ENCODE data around the gene DDX56.

DDX56 gene

GRCh38 chr7:44534501-44534900 lies 39.2 kb downstream of the DDX56 start:
- H2AFZ ChIP-seq (ENCODE audit: low read length) = no peak overlapping the region

GRCh38 chr7:44534087-44534486 lies 39.6 kb downstream of the DDX56 start:
- Histone ChIP-seq H4K20me1 (ENCODE audit: insufficient read depth, low read length, poor library complexity, severe bottlenecking) (no peaks in the 10 kb centered on the region), H3K4me1 (ENCODE audit: insufficient read depth, low read length, poor library complexity, severe bottlenecking) (no peaks in the 10 kb centered on the region), H3K9ac (ENCODE audit: low read depth, low read length, poor library complexity, severe bottlenecking) (no peak overlapping the region), H2AFZ (ENCODE audit: low read length) (no peak overlapping the region), H3F3A (ENCODE audit: low read depth) (no peaks in the 10 kb centered on the region), H3K79me2 (ENCODE audit: insufficient read depth, low read length) (no peaks in the 10 kb centered on the region), H3K4me2 (ENCODE audit: low read depth, low read length, poor library complexity, severe bottlenecking) (no peak overlapping the region), H3K9me2 (replicated peaks; ENCODE audit: low read depth, low read length) (no peaks in the 10 kb centered on the region), H3K36me3 (ENCODE audit: insufficient read depth, low read length) (no peaks in the 10 kb centered on the region), H3K9me3 (ENCODE audit: insufficient read depth, low read depth, low read length) (no peaks in the 10 kb centered on the region), H3K27me3 (ENCODE audit: insufficient read depth, low read length, poor library complexity, severe bottlenecking) (no peaks in the 10 kb centered on the region), H3K4me3 (ENCODE audit: low read length, poor library complexity, severe bottlenecking) (no peak overlapping the region)
- TF ChIP-seq EZH2phosphoT487 (IDR thresholded peaks at IDR 0.05; ENCODE audit: borderline replicate concordance) = no peak
- TF ChIP-seq, protein P1, sequence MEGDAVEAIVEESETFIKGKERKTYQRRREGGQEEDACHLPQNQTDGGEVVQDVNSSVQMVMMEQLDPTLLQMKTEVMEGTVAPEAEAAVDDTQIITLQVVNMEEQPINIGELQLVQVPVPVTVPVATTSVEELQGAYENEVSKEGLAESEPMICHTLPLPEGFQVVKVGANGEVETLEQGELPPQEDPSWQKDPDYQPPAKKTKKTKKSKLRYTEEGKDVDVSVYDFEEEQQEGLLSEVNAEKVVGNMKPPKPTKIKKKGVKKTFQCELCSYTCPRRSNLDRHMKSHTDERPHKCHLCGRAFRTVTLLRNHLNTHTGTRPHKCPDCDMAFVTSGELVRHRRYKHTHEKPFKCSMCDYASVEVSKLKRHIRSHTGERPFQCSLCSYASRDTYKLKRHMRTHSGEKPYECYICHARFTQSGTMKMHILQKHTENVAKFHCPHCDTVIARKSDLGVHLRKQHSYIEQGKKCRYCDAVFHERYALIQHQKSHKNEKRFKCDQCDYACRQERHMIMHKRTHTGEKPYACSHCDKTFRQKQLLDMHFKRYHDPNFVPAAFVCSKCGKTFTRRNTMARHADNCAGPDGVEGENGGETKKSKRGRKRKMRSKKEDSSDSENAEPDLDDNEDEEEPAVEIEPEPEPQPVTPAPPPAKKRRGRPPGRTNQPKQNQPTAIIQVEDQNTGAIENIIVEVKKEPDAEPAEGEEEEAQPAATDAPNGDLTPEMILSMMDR (conservative IDR thresholded peaks at IDR 0.05; ENCODE audit: low read length) = no peak

More at GRCh38 chr7:44534501-44534900, 39.2 kb downstream of the DDX56 start:
- no peaks in the 10 kb centered on the region for H3K4me1 ChIP-seq (ENCODE audit: insufficient read depth, low read length, poor library complexity, severe bottlenecking)
- H3K4me2 ChIP-seq (ENCODE audit: low read depth, low read length, poor library complexity, severe bottlenecking) = no peak overlapping the region
- no peaks in the 10 kb centered on the region for H3K9me2 ChIP-seq (replicated peaks; ENCODE audit: low read depth, low read length)
- H3K9me3 ChIP-seq (ENCODE audit: insufficient read depth, low read depth, low read length) = no peaks in the 10 kb centered on the region
- H4K20me1 ChIP-seq (ENCODE audit: insufficient read depth, low read length, poor library complexity, severe bottlenecking) = no peaks in the 10 kb centered on the region
- H3K4me3 ChIP-seq (ENCODE audit: low read length, poor library complexity, severe bottlenecking) = no peak overlapping the region
- no peaks in the 10 kb centered on the region for H3K36me3 ChIP-seq (ENCODE audit: insufficient read depth, low read length)
- H3K9ac ChIP-seq (ENCODE audit: low read depth, low read length, poor library complexity, severe bottlenecking) = no peak overlapping the region
- H3F3A ChIP-seq (ENCODE audit: low read depth) = no peaks in the 10 kb centered on the region
- no peaks in the 10 kb centered on the region for H3K79me2 ChIP-seq (ENCODE audit: insufficient read depth, low read length)
- no peaks in the 10 kb centered on the region for H3K27me3 ChIP-seq (ENCODE audit: insufficient read depth, low read length, poor library complexity, severe bottlenecking)
- TF ChIP-seq, protein P1 (conservative IDR thresholded peaks at IDR 0.05; ENCODE audit: low read length) = peak; percentile 82
- no peak for TF ChIP-seq EZH2phosphoT487 (IDR thresholded peaks at IDR 0.05; ENCODE audit: borderline replicate concordance)

- TF ChIP-seq EZH2phosphoT487 (IDR thresholded peaks at IDR 0.05; ENCODE audit: borderline replicate concordance) = no peak
- TF ChIP-seq, protein P1 (conservative IDR thresholded peaks at IDR 0.05; ENCODE audit: low read length) = no peak
- H4K20me1 ChIP-seq (ENCODE audit: insufficient read depth, low read length, poor library complexity, severe bottlenecking) = no peaks in the 10 kb centered on the region
- H3K9me3 ChIP-seq (ENCODE audit: insufficient read depth, low read depth, low read length) = no peaks in the 10 kb centered on the region
- no peak overlapping the region for H3K9ac ChIP-seq (ENCODE audit: low read depth, low read length, poor library complexity, severe bottlenecking)
- no peaks in the 10 kb centered on the region for H3K9me2 ChIP-seq (replicated peaks; ENCODE audit: low read depth, low read length)
- H3F3A ChIP-seq (ENCODE audit: low read depth) = no peaks in the 10 kb centered on the region
- H2AFZ ChIP-seq (ENCODE audit: low read length) = no peak overlapping the region
- H3K4me1 ChIP-seq (ENCODE audit: insufficient read depth, low read length, poor library complexity, severe bottlenecking) = no peaks in the 10 kb centered on the region
- H3K4me3 ChIP-seq (ENCODE audit: low read length, poor library complexity, severe bottlenecking) = no peak overlapping the region
- no peaks in the 10 kb centered on the region for H3K27me3 ChIP-seq (ENCODE audit: insufficient read depth, low read length, poor library complexity, severe bottlenecking)
- no peak overlapping the region for H3K4me2 ChIP-seq (ENCODE audit: low read depth, low read length, poor library complexity, severe bottlenecking)
- no peaks in the 10 kb centered on the region for H3K79me2 ChIP-seq (ENCODE audit: insufficient read depth, low read length)
- H3K36me3 ChIP-seq (ENCODE audit: insufficient read depth, low read length) = no peaks in the 10 kb centered on the region
Measured at GRCh38 chr7:44533301-44534055, 40.2 kb downstream of the DDX56 start.
